Progenitor cell of endocrine pancreas (in vitro differentiated cells): ENCODE measurements around the gene CBX2. TPM values are rescaled to one million over a fixed set of nuclear protein-coding genes. Genes with fewer than 3 reads are reported as not detected.

Experiments
- DNase-seq: peaks from one replicate; pipeline ENCODE4 v3.0.0; 2021; ENCODE audit warnings: low spot score; ENCODE audit not compliant: unreplicated experiment
- H3K27ac Mint-ChIP-seq: 2 replicates; pipeline ENCODE4 v1.8.0; 2021; ENCODE audit warnings: mild to moderate bottlenecking, moderate library complexity, mixed read lengths
- H3K27me3 Mint-ChIP-seq: 2 replicates; pipeline ENCODE4 v1.8.0; 2021; ENCODE audit warnings: mixed read lengths
- H3K36me3 Mint-ChIP-seq: 2 replicates; pipeline ENCODE4 v1.8.0; 2022; ENCODE audit warnings: mixed read lengths; ENCODE audit not compliant: insufficient read depth
- H3K4me1 Mint-ChIP-seq: 2 replicates; pipeline ENCODE4 v1.8.0; 2021; ENCODE audit warnings: low read depth, mixed read lengths
- H3K4me3 Mint-ChIP-seq: 2 replicates; pipeline ENCODE4 v1.8.0; 2021; ENCODE audit warnings: low read depth, mild to moderate bottlenecking, moderate library complexity, mixed read lengths
- H3K9me3 Mint-ChIP-seq: 2 replicates; pipeline ENCODE4 v1.8.0; 2021; ENCODE audit warnings: low read depth, mixed read lengths
- long read RNA-seq: library from polyadenylated mRNA; unstranded; transcript quantifications from one replicate; pipeline ENCODE4 v2.0.0, GENCODE V29; 2020
- total RNA-seq: library from RNA; stranded (reverse); gene quantifications from 2 replicates; pipeline ENCODE4 v1.2.1, GENCODE V29; 2021
- TF ChIP-seq, protein P1 (sequence below): fragments of 200-600 bp; sonication (generic); IDR thresholded peaks from one replicate; pipeline ENCODE4 v1.5.0; 2021; ENCODE audit warnings: antibody characterized with exemption, mild to moderate bottlenecking; ENCODE audit not compliant: unreplicated experiment

CBX2 gene
- total RNA-seq = 106 and 111 TPM in 2 replicates
- long read RNA-seq, full-length matches to known transcripts = 1 of 27 reads
- long read RNA-seq, partial matches to known transcripts = 0 of 27 reads
- long read RNA-seq, other reads (novel, unspliced or antisense) = 26 of 27 reads

DNA sequence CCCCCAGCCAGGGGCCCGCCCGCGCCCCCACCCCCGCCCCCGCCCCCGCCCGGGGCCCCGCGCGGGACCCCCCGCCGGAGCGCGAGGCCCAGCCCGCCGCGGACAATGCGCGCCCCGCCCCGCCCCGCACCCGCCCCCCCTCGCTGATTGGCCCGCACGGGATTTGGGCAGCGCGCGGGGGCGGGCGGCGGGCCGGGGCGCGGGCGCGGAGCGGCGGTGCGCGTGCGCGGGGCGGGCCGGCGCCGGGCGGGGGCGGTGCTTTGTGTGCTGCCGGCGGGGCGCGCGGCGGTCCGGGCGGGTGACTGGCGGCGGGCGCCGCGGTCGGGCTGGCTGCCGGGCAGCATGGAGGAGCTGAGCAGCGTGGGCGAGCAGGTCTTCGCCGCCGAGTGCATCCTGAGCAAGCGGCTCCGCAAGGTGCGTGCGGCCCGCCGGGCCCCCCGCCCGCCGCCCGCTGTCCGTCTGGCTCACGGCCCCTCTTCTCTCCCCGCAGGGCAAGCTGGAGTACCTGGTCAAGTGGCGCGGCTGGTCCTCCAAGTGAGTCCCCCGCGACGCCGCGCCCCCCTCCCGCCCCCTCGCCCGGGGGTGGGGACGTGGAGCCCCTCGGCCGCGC is at the start of gene CBX2:
Gene CBX2 (plus strand): TSS at position 255 of the 610 bp plus-strand sequence. CDS start 88 bp downstream, at position 343.
- peak within 1 kb of the TSS; percentile 88 for H3K4me3 Mint-ChIP-seq
- no peaks in the 10 kb centered on the region for H3K9me3 Mint-ChIP-seq
- TF ChIP-seq, protein P1, sequence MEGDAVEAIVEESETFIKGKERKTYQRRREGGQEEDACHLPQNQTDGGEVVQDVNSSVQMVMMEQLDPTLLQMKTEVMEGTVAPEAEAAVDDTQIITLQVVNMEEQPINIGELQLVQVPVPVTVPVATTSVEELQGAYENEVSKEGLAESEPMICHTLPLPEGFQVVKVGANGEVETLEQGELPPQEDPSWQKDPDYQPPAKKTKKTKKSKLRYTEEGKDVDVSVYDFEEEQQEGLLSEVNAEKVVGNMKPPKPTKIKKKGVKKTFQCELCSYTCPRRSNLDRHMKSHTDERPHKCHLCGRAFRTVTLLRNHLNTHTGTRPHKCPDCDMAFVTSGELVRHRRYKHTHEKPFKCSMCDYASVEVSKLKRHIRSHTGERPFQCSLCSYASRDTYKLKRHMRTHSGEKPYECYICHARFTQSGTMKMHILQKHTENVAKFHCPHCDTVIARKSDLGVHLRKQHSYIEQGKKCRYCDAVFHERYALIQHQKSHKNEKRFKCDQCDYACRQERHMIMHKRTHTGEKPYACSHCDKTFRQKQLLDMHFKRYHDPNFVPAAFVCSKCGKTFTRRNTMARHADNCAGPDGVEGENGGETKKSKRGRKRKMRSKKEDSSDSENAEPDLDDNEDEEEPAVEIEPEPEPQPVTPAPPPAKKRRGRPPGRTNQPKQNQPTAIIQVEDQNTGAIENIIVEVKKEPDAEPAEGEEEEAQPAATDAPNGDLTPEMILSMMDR = no peak
- H3K27ac Mint-ChIP-seq = peak within 1 kb of the TSS; percentile 96
- peaks cover 56% of the 10 kb centered on the region for H3K4me1 Mint-ChIP-seq
- DNase-seq = peak; percentile 73
- H3K36me3 Mint-ChIP-seq = peaks cover 26% of the 10 kb centered on the region
- no peaks in the 10 kb centered on the region for H3K27me3 Mint-ChIP-seq

DNA sequence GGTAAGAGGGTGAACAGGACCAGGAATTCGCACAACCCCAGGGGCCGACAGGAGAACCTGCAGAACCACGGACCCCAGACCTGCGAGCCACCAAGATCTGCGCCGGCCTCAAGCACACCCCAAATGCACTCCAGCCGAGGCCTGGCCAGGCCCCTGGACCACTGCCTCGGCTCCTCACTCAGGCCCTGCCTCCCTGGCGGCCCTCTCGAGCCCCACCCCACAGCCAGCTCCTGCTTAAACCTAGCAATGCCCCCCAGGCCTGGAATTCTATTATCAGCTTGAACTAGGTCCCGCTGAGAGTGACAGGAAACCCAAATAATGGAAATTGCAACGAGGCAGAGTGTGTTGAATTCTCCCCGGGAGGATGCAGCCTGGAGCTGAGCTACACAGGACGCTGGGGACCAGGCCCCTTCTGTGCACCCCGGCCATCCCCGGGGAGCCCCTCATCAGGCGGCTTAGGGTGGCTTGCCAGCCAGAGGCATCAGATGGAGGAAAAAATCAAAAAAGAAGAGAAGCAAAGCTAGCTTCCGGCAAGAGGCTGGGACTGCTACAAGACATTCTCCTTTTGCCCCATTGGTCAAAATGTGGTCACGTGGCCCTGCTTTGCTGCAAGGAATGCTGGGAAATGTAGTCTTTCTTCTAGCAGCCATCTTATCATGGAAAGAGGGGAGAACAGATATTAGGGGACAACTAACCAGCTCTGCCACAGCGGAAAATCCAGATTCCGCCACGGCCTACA is 49.6 kb upstream of the CBX2 start:
- H3K4me3 Mint-ChIP-seq = peak overlapping the region; percentile 67
- H3K27ac Mint-ChIP-seq = no peak overlapping the region
- no peaks in the 10 kb centered on the region for H3K36me3 Mint-ChIP-seq
- H3K4me1 Mint-ChIP-seq = peaks cover 8% of the 10 kb centered on the region
- no peaks in the 10 kb centered on the region for H3K27me3 Mint-ChIP-seq
- peak; percentile 70 for DNase-seq
- no peaks in the 10 kb centered on the region for H3K9me3 Mint-ChIP-seq
- TF ChIP-seq, protein P1 = no peak

DNA sequence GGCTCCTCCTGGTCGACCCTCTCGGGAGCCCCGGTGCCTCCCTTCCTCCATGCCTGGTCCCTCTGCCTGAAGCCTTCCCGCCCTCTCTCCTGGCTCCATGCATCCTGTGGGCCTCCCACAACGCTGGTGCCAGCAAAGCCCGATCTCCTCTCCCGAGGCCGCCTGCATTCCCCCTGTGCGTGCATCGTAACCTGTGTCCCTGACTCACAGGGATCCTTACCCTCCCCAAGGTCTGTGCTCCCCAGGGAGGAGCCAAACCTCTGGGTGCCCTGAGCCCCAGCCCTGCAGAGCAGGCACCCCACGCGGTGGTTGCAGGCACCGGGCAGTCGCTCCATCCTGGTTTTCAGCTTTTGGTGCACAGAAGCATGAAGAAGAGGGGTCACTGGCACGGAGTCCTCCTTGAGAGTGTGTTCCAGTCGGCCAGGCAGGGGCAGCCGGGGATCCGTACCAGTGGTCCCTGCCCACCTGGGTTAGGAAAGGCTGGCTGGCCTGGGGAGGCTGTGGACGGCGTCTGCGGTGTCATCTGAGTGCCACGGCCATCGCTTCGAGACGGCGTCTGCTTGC is 49.0 kb upstream of the CBX2 start:
- Mint-ChIP-seq H3K4me1 (peaks cover 8% of the 10 kb centered on the region), H3K27ac (no peak overlapping the region), H3K36me3 (no peaks in the 10 kb centered on the region), H3K9me3 (no peaks in the 10 kb centered on the region), H3K27me3 (no peaks in the 10 kb centered on the region), H3K4me3 (no peak overlapping the region)
- TF ChIP-seq, protein P1 = no peak
- no peak for DNase-seq

DNA sequence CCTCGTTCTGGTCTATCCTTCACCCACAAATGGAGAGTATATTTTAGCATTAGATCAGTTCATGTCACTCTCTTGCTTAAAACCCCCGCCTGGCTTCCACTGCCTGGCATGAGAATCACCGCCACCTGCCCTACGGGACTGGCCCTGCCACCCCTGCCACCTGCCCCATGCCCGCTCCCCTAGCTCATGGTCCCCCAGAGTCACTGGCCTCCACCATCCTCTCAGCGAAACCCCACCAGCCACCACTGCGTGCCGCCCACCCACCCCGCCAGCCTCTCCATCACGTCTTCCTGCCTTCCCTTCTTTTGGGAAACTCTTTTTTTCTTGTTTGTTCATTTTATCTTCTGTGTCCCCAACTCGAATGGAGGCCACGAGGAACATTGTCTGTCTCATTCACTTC is 48.2 kb upstream of the CBX2 start:
- peaks cover 8% of the 10 kb centered on the region for H3K4me1 Mint-ChIP-seq
- H3K4me3 Mint-ChIP-seq = no peak overlapping the region
- no peaks in the 10 kb centered on the region for H3K36me3 Mint-ChIP-seq
- H3K27ac Mint-ChIP-seq = no peak overlapping the region
- H3K9me3 Mint-ChIP-seq = no peaks in the 10 kb centered on the region
- TF ChIP-seq, protein P1 = no peak
- DNase-seq = no peak
- no peaks in the 10 kb centered on the region for H3K27me3 Mint-ChIP-seq

DNA sequence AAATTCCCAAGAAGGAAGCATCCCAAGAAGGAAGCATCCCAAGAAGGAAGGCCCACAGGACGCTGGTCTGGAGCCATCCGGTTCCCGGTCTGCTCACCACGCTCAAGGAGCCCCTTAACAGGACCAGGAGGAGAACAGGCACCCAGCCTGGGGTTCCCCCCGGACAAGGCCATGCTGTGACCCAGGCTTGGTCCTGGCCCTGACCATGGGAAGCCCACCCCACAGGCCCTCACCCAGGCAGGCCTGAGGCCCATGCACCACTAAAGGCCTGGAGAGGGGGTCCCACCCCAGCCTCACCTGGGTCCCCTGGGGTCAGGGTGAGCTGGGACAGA is 47.5 kb upstream of the CBX2 start:
- H3K9me3 Mint-ChIP-seq = no peaks in the 10 kb centered on the region
- no peak overlapping the region for H3K27ac Mint-ChIP-seq
- peaks cover 8% of the 10 kb centered on the region for H3K4me1 Mint-ChIP-seq
- no peaks in the 10 kb centered on the region for H3K36me3 Mint-ChIP-seq
- TF ChIP-seq, protein P1 = no peak
- no peak overlapping the region for H3K4me3 Mint-ChIP-seq
- H3K27me3 Mint-ChIP-seq = no peaks in the 10 kb centered on the region
- DNase-seq = no peak
